ENCODE data around the gene RETNLB.

Gene RETNLB, protein sequence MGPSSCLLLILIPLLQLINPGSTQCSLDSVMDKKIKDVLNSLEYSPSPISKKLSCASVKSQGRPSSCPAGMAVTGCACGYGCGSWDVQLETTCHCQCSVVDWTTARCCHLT

DNA sequence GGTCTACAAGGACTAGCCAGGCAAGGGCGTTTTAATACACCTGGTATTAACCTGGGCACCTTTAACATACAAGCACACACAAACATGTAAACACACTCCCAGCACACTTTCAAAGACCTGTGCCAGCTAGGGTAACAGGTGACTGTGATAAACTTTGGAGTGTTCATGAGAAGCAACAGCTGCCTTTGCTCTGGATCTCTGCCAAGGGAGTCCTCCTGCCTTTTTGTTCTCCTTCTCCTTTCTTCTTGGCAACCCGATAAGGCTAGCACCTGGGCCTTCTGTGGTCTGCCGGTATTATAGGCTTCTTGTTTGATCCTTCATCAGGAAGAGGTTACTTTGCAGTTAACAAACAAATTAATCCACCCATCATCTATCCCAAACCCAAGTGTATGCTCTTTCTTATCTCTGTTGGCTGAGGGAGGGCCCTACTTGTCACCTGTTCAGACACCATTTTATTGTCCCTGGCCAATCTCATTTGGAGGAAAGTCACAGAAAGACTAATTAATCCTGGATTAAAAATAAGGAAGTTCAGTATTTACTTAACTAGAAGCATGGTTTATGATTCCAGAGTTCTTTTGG is at the start of gene RETNLB:
TSS of gene RETNLB (minus strand) at position 7 of the 579 bp plus-strand sequence. CDS start 225 bp downstream, outside the sequence.
- DNase-seq, result no peak

DNA sequence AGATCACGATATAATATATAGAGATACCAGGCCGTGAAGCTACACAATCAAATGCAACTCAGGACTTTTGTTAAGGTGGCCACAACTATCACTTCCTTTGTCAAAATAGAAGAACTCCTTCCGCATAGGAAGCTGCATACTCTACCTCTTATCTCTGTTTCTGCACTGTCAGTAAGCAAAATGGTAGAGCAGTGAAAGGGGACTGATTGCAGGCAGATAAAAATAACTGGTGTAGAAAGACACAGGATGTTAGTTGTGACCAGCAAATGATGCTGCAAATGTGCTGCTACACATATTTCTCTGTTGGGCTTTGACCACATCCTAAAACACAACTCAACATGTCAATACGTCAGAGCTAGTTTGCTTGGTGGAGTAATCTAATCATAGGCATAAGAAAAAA is 49.1 kb upstream of the RETNLB start:
- no peak for DNase-seq

DNA sequence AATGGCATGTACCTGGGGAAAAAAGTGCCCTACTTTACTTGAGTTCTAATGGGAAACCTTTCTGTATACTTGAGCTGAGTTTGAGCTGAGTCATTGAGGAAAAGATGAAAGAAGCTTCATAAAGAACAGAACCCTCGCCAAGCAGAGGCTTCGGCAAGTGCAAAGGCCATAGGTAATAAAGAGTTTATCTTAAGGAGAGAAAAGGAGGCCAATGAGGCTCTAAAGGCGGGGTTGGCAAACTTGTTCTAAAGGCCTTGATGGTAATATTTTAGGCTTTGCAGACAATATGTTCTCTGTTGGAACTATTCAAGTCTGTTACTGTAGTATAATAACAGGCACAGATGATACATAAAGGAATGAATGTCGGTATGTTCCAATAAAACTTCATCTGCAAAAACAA is 47.8 kb upstream of the RETNLB start:
- no peak for DNase-seq

DNA sequence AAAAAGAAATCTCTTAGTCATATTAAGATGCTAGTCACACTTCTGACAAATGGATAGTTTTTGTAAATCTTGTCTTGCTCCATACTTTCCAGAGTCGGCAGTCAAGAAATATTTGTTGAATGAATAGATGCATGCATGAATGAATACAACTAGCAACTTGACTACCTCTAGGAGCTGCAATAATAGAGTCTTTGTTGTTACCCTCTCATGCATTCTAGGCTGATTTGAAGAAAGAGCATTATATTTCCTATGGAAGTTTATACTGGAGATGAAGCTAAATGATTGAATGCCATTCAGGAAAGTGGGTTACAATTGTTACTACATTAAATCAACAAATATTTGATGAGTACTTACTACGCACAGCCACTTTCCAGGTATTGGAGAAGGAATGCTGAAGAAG is 47.2 kb upstream of the RETNLB start:
- DNase-seq, result no peak

DNA sequence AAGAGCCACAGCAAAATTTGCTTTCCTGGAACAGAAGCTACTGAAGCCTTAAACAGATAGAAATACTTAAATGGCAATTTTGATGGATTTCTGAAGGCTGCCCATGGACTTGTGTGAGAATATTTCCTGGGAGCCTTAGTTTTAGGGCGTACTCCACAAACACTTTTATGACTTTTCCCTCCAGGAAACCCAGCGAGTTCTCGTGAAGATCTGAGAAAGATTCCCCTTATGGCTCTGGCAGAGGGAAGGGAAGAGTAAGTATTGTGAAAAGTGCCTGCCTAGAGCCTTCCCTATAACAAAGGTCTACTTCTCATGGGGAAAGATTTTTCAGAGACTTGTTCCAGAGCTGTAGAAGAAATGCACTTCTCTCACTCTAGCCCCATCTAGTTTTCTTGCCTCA is 34.3 kb upstream of the RETNLB start:
- DNase-seq, result no peak

DNA sequence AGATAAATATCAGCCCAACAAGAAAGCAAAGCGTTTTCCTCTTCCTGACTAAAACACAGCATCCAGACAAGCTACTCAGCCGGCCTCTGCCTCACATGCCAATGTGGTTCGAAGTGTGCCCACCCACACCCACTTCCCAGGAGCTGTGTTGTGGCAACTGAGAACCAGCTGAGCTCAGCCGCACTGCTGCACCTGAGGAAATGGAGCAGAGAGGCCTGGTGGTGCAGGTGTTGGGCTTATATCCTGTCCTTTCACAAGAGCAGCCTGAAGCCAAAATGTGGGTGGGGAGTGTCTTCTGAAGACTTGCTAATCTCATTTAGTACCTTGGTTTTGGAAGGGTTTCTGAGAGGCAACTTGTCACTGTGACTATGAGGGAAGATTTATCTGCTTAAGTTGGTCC is 23.0 kb upstream of the RETNLB start:
- no peak for DNase-seq

DNA sequence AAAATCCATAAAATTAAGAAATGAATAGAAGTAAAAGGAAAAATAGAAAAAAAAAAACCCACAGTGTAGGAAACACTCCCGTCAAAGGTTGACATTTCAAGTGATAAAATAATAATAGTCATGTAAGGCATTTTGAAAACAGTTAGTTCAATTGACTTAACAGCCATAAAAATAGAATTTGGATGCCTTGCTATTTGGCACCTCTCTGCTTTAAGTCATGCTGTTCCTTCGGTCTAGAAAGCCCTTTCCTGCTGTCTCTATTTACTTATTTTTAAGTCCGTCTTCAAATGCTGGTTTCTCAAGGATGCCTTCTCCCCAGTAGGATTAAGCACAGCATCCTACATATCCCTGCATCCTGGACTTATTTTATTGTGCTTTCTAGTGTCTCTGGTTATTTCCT is 22.3 kb upstream of the RETNLB start:
- no peak for DNase-seq

DNA sequence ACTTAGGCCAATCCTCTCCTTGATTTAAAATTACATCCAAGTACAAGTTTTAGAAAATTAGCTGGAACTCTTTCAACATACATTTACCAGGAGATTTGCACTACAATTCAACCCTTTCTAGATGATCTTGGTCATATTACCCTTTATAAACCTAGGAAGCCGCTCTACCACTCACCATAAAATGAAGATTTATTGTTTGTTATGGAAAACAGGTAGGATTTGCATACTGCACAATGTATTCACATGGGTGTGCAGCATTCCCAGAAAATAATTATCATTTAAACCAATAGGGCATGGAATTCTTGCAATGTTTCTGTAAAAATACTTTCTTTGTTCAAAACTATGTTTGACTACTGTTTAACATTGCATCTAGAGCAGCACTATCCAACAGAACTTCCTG is 18.4 kb upstream of the RETNLB start:
- DNase-seq, result no peak

DNA sequence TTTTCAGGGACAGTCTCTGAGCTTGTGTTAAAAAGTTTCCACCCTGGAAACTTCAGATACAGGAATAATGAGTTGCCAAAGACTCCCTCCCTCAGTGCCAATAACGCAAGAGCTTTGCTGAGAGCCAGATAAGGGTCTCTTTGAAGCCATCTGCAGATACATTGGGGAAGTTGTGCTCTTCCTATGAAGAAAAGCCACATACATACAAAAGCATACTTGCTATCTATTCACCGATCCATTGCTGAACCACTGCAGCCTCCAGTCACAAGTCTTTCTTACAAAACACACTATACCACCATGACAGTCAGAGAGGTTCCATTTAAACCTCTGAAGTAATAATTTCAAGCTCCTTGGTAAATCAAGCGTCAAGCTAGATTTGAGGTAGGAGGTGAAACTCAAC is 10.0 kb upstream of the RETNLB start:
- no peak for DNase-seq

DNA sequence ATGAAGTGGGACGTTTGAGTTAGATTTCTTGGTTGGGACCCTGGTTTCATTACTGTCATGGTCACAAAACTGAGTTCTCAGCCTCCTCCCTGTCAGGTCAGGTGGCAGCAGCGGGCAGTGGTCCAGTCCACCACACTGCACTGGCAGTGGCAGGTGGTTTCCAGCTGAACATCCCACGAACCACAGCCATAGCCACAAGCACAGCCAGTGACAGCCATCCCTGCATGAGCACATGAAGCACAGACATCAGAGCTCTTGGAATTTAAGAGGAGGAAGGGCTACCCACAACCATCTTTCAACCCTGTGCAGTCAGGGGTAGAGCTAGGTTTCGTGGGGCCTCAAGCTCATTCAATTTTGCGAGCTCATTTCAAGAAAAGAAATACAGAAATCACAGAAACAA is 1.5 kb downstream of the RETNLB start:
- DNase-seq, result no peak

DNA sequence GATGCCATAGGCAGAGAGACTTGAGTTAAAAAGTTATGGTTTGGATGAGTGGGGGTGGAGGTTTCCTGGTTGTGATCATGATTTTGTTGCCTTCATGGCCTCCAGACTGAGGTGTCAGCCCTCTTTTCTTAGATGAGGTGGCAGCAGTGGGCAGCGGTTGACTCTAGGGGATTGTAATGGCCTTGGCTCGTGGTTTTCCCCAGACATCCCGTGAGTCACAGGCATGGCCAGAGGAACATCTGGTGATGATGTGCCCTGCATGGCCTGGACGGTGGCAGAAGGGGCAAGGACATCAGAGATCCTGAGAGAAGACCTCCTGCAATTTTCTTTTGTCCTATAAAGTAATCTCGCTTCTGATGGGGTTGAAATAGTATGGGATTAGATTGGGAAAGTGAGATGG is 12.4 kb downstream of the RETNLB start:
- DNase-seq, result no peak

DNA sequence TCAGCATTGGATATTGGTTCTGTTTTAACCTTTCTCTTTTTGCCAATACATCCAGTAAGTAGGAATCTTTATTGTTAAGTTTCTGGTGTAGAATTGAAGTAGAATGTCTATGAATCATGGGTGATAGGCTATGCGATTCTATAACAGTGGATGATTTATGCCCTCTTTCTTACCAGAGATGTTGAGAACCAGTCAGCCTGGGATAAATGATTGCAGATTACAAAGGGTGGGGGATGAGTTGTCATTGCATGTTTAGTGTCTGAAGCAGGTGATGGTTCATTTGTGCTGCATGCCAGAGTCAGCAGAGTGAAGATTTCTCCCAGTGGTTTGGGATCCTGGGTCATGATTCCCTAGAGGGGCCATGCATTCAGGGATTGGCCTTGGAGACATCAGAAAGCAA is 14.3 kb downstream of the RETNLB start:
- no peak for DNase-seq

DNA sequence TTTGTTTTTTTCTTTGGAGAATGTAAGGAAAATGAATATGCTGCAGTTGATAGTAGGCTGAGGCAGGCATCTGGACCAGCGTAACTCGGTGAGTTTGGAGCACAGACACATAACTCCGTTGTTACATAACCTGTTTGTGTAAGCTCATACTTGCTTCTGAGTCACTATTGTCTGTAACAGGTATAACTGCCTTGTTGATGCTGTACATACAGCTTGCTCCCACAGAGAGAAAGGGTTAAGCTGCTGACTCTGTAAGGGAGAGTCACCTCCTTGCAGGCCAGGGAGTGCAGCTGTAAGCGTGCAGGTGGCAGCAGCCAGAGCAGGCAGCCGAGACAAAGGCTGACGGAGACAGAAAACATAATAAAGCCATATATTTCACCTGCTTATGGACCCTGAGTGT is 20.4 kb downstream of the RETNLB start:
- no peak for DNase-seq

DNA sequence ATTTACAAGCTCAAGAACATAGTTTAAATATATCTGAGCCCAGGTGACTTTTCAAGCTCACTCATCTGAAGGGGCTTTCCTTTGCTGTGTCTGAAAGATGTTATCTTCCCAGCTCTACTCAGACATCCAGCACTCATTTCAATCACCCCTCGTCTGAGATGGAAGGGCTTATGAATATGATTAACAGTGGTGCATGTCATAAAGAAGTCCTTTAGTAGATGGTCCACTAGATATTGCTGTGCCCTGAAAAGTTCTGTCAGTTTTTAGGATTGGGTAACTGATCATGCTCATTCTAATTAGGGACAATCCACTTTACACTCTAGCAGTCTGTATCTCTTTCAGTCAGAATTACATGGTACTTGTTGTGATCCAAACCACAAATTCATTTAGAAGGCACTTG is 28.3 kb downstream of the RETNLB start:
- no peak for DNase-seq

DNA sequence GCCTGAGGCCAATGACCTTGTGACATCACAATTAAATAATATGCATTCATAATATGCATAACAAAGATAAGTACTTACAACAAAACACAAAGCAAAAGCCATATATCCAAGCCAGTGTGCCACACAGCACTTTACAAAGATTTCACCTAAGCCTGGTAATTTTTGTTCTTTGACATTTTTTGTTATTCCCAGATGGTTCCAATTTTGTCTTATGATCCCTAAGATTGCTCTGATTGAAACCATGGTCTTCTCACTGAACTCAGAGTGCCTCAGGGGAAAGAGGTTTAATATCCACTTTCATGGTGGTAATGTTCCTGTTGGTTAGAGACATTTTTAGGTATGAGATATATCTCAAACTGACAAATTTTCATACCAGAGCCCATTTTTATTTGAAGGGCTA is 29.1 kb downstream of the RETNLB start:
- DNase-seq, result no peak

DNA sequence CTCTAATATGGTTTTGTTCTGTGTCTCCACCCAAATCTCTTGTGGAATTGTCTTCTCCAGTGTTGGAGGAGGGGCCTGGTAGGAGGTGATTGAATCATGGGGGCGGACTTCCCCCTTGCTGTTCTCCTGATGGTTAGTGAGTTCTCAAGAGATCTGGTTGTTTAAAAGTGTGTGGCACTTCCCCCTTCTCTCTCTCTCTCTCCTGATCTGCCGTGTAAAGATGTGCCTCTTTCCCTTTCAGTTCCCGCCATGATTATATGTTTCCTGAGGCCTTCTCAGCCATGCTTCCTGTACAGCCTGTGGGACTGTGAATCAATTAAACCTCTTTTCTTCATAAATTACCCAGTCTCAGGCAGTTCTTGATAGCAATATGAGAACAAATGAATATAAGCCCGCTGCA is 33.1 kb downstream of the RETNLB start:
- no peak for DNase-seq

DNA sequence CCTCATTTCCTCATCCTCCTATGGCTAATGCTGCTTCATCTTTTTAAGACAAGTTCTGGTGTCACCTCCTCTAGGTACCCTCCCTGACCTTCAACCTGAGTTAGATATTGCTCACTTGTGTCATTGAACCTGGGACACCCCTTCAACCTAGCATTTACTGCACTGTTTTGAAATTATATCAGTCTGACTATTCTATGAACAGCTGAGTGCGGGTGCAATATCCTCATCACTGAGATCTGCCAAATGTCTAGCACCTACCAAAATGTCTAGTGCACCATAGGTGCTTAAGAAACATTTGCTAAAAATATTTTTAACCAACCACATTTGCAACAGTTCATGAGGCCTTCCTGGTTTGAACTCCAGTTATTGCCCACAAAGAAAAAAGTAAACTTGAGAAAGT is 34.5 kb downstream of the RETNLB start:
- no peak for DNase-seq

DNA sequence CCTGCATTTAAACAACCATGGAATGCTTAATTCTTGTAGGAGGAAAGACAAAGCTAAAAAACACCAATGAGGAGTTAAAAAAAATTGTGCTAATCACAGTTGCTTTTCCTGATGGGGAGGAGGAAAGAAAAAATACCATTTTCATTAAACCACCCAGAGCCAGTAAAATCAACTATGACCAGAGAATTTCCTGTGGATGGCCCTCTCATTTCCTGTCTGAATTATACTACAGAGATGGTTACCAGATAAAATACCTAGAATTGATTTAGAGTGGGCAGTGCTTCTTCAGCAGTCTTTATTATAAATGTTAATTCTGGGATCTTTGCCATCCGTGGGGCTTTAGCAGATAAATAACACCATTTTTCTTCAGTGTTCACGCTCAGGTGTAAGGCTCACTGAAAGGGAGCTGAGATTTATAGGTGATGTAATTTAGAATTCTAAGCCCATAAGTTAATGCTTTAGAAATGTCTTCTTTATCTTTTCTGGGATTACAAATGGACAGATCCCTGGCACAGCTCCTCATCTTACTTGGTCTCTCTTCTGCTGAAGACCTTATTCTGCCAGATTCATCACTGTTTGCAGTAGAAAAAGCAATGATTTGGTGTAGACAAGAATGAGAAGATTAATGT is 37.9 kb downstream of the RETNLB start:
- no peak for DNase-seq

DNA sequence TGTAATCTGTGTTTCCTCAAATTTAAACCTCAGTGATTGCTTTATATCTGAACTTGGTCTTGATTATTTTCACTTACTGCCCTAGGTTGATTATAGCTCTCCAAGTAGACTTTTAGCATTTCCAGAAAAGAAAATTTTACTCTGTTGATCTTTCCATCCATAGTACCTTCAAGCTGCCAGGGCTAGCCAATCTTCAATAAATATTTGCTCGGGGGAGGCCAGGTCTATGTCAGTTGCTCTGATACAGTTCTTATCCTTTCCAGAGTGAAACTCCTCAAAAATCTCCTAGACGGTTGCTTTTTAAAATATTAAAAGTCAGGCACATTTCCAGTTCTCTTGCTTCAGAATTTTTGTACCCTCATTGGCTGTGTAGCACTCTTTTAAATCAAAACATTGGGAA is 38.8 kb downstream of the RETNLB start:
- no peak for DNase-seq

DNA sequence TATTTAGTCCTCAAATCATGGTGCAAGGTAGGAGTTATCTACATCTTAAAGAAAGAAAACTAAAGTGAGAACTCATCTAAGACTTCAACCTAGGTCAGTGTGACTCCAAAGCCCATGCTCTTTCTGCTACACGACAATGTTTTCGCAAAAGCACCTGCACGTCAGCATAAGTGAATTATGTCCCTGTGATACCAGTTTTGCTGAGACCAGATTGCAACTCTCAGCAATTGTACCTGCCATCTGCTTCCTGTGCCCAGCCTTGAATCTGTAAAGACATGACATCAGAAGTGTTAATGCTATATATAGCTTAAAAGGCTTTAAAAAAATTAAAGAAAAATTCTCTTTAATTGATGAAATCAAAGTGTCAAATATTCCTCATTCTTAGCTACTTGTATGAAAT is 43.4 kb downstream of the RETNLB start:
- DNase-seq, result no peak

DNA sequence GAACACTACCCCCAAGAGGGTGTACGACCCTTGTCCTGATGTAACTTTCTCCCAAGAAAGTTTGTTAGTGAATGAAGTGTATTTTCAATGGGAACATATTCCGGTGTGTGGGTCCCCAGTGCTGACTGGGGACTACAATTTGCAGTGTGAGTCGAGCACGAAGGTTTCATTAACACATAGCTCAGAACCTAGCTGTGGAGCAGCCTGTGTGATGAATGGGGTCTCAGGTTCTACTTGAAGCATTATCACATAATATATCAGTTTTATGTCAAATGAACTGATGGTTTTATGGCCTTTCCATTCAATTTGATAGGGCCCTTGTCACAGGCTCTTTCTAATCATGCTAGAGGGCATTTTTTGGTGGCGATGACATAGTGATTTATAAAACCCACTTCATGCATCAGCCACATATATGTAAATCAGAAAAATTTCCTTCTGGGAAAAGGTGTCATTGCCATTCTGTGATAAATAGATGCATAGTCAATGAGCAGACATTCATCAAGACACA is 44.1 kb downstream of the RETNLB start:
- no peak for DNase-seq

Data from activated CD4-positive, alpha-beta T cell treated with anti-CD3 and anti-CD28 coated beads for 1 hour (primary cell).